ENCODE results near the gene APOBEC3B. TPM values are rescaled to one million over a fixed set of nuclear protein-coding genes. Genes with fewer than 3 reads are reported as not detected.

APOBEC3B gene
- total RNA-seq (2014; rRNA removed) (11.3 TPM in 2 replicates), Bru-seq, nascent RNA (percentile 58 among the genes with signal in this experiment), BruChase-seq, experiment 1, labeled RNA remaining after a 6-hour chase (percentile 80 among the genes with signal in this experiment), BruChase-seq, experiment 2, labeled RNA remaining after a 2-hour chase (percentile 49 among the genes with signal in this experiment)
- long read RNA-seq, transcript APOBEC3B-201 (8 exons, 1,533 nt): major isoform, 11 of 13 reads
- long read RNA-seq, partial matches to known transcripts: 1 of 13 reads
- long read RNA-seq, other reads (novel, unspliced or antisense): 1 of 13 reads

GRCh38 chr22:38981992-38982927 is at the start of gene APOBEC3B:
Gene APOBEC3B, plus strand, starts transcription at chr22:38982347. Its CDS starts 107 bp downstream, at chr22:38982454.
- POLR2A ChIA-PET (ENCODE audit: unreplicated experiment): interaction anchor here (0.6 kb wide), 2 partner anchors 179 to 329 kb away, joined by 7 to 12 read pairs; no protein-coding TSS in a partner anchor

GRCh38 chr22:38935023-38935422 is 47.1 kb upstream of the APOBEC3B start:
- H3K4me3 ChIP-seq (ENCODE audit: low read length): no peak overlapping the region
- ChIA-PET POLR2A (ENCODE audit: unreplicated experiment) (no interaction called here), CTCF (no interaction called here)
- BruUV-seq (replicated peaks): no TSS peak
- H3F3A ChIP-seq (ENCODE audit: low read length, unreplicated experiment): no peaks in the 10 kb centered on the region
- no peaks in the 10 kb centered on the region for H3K79me2 ChIP-seq (ENCODE audit: low read length)
- H3K9ac ChIP-seq (ENCODE audit: low read length): no peak overlapping the region
- DNase-seq (peak; percentile 76), ATAC-seq (peak; percentile 80)
- H3K9me3 ChIP-seq (ENCODE audit: low read length): no peaks in the 10 kb centered on the region
- no peaks in the 10 kb centered on the region for H3K9me2 ChIP-seq (replicated peaks; ENCODE audit: low read length)
- H3K27ac ChIP-seq (ENCODE audit: low read length): no peak overlapping the region
- H4K20me1 ChIP-seq (ENCODE audit: low read length): no peaks in the 10 kb centered on the region
- intact Hi-C loops (cut with micrococcal nuclease): no loop called here
- no peaks in the 10 kb centered on the region for H3K27me3 ChIP-seq (ENCODE audit: low read length)
- H3K4me2 ChIP-seq (ENCODE audit: low read length): peak overlapping the region; percentile 63
- TF ChIP-seq EZH2 (IDR thresholded peaks at IDR 0.05; ENCODE audit: low read length, unreplicated experiment) (no peak), EZH2phosphoT487 (IDR thresholded peaks at IDR 0.05; ENCODE audit: borderline replicate concordance, low read length) (no peak), CTCF (conservative IDR thresholded peaks at IDR 0.05; ENCODE audit: low read depth, low read length) (no peak)
- H2AFZ ChIP-seq (ENCODE audit: low read length): no peak overlapping the region
- no peaks in the 10 kb centered on the region for H3K36me3 ChIP-seq (ENCODE audit: low read depth, low read length)
- H3K4me1 ChIP-seq (ENCODE audit: insufficient read depth, low read length): peaks cover 24% of the 10 kb centered on the region

More at GRCh38 chr22:38981992-38982927, at the start of gene APOBEC3B:
- CTCF ChIA-PET: interaction anchor here (1.3 to 1.9 kb wide), 2 partner anchors 21 to 216 kb away, joined by 4 read pairs; no protein-coding TSS in a partner anchor
- Histone ChIP-seq H3K79me2 (ENCODE audit: low read length) (no peaks in the 10 kb centered on the region), H3F3A (ENCODE audit: low read length, unreplicated experiment) (peaks cover 6% of the 10 kb centered on the region), H2AFZ (ENCODE audit: low read length) (peak within 1 kb of the TSS; percentile 50; the same call in 1 of the 2 replicates), H3K9me2 (replicated peaks; ENCODE audit: low read length) (no peaks in the 10 kb centered on the region), H3K9me3 (ENCODE audit: low read length) (0 out of 2 replicates have a peak, but pooled peaks cover 2% of the 10 kb centered on the region), H3K4me3 (ENCODE audit: low read length) (peak within 1 kb of the TSS; percentile 58), H3K36me3 (ENCODE audit: low read depth, low read length) (no peaks in the 10 kb centered on the region; the same call in 1 of the 2 replicates), H3K27ac (ENCODE audit: low read length) (peak within 1 kb of the TSS; percentile 79), H3K4me2 (ENCODE audit: low read length) (peak within 1 kb of the TSS; percentile 81), H3K9ac (ENCODE audit: low read length) (peak within 1 kb of the TSS; percentile 76), H3K4me1 (ENCODE audit: insufficient read depth, low read length) (peaks cover 26% of the 10 kb centered on the region), H4K20me1 (ENCODE audit: low read length) (no peaks in the 10 kb centered on the region), H3K27me3 (ENCODE audit: low read length) (no peaks in the 10 kb centered on the region)
- TF ChIP-seq CTCF (conservative IDR thresholded peaks at IDR 0.05; ENCODE audit: low read depth, low read length) (no peak), EZH2 (IDR thresholded peaks at IDR 0.05; ENCODE audit: low read length, unreplicated experiment) (no peak), EZH2phosphoT487 (IDR thresholded peaks at IDR 0.05; ENCODE audit: borderline replicate concordance, low read length) (no peak)
- BruUV-seq (replicated peaks): TSS peak; percentile 65
- intact Hi-C loops (cut with micrococcal nuclease): loop anchor here (5.0 to 10.0 kb wide), 2 partner anchors 57 to 110 kb away; partner anchors contain the start of gene CBX6
- DNase-seq (peak; percentile 91), ATAC-seq (peak; percentile 91)

All from PC-3 (cell line).